Fibroblast of villous mesenchyme (primary cell): Measurements from ENCODE around the gene CCNA1. TPM values are rescaled to one million over a fixed set of nuclear protein-coding genes. Genes with fewer than 3 reads are reported as not detected.

Experiments
- DNase-seq: peaks from one replicate; pipeline ENCODE4 v3.0.0-alpha.2; 2010; ENCODE audit warnings: low read depth
- H3K4me3 ChIP-seq: 2 replicates; pipeline ENCODE4 v1.5.1; 2011; ENCODE audit warnings: low read depth, mild to moderate bottlenecking, low read length
- CTCF ChIP-seq: IDR thresholded peaks from 2 replicates; pipeline ENCODE4 v1.5.1; 2012; ENCODE audit warnings: low read depth, mild to moderate bottlenecking, low read length; ENCODE audit not compliant: insufficient read depth
- total RNA-seq: library from RNA; depleted of rRNA; stranded (reverse); fragments of >200 nt; gene quantifications from 2 replicates; pipeline ENCODE4 v1.2.3, GENCODE V29; 2012

CCNA1 gene
- total RNA-seq, 1 donor: 0.43 TPM

- no peak for TF ChIP-seq CTCF
Observed at GRCh38 chr13:36450534-36450933, 18.2 kb downstream of the CCNA1 start.

GRCh38 chr13:36453516-36453915 lies 21.2 kb downstream of the CCNA1 start:
- peak; percentile 30 for TF ChIP-seq CTCF
- no peak for DNase-seq
- H3K4me3 ChIP-seq: no peak overlapping the region

More at GRCh38 chr13:36450534-36450933, 18.2 kb downstream of the CCNA1 start:
- no peak overlapping the region for H3K4me3 ChIP-seq
- no peak for DNase-seq

GRCh38 chr13:36454121-36454520 lies 21.8 kb downstream of the CCNA1 start:
- no peak for TF ChIP-seq CTCF
- no peak for DNase-seq
- no peak overlapping the region for H3K4me3 ChIP-seq

- no peak overlapping the region for H3K4me3 ChIP-seq
- TF ChIP-seq CTCF: no peak
- no peak for DNase-seq
Observed at GRCh38 chr13:36454987-36455386, 22.7 kb downstream of the CCNA1 start.

- no peak overlapping the region for H3K4me3 ChIP-seq
- DNase-seq: no peak
- no peak for TF ChIP-seq CTCF
Observed at GRCh38 chr13:36456577-36456976, 24.3 kb downstream of the CCNA1 start.

- no peak overlapping the region for H3K4me3 ChIP-seq
- no peak for TF ChIP-seq CTCF
- DNase-seq: no peak
Observed at GRCh38 chr13:36461506-36461905, 29.2 kb downstream of the CCNA1 start.

GRCh38 chr13:36475468-36475867 lies 43.2 kb downstream of the CCNA1 start:
- peak; percentile 35 for TF ChIP-seq CTCF
- peak; percentile 17 for DNase-seq

More at GRCh38 chr13:36475468-36475867, 43.2 kb downstream of the CCNA1 start:
- no peak overlapping the region for H3K4me3 ChIP-seq
